ENCODE measurements around the gene FAM98B. TPM values are rescaled to one million over a fixed set of nuclear protein-coding genes. Genes with fewer than 3 reads are reported as not detected.

FAM98B gene
- total RNA-seq, 4 donors from 2014 or later = 11.1 to 48.2 (median 15.5) TPM

DNA sequence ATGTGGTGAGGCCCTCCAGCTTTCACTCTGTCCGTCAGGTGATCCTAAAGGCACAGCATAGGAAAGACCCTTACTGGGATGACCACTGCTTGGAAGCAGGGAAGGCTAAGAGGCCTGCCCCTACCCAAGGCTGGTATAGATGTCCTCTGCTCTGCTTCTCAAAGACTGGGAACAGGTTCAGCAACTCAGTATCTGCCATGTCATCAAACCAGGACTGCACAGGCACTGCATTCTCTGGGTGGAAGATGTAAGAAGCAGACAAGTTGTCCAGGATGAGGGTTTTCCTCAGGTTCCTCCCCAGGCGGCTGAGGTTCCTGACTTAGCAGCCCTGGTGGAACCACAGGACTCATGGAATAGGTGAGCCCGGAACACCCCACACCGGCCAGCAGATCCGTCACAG is 4.7 kb downstream of the FAM98B start:
- H3K4me3 ChIP-seq = no peak overlapping the region
- no peaks in the 10 kb centered on the region for H3K9me3 ChIP-seq
- TF ChIP-seq POLR2AphosphoS5 (IDR thresholded peaks at IDR 0.05) (no peak), EP300 (IDR thresholded peaks at IDR 0.05) (no peak), POLR2A (IDR thresholded peaks at IDR 0.05; ENCODE audit: low read depth) (no peak)
- TF ChIP-seq, protein P1, sequence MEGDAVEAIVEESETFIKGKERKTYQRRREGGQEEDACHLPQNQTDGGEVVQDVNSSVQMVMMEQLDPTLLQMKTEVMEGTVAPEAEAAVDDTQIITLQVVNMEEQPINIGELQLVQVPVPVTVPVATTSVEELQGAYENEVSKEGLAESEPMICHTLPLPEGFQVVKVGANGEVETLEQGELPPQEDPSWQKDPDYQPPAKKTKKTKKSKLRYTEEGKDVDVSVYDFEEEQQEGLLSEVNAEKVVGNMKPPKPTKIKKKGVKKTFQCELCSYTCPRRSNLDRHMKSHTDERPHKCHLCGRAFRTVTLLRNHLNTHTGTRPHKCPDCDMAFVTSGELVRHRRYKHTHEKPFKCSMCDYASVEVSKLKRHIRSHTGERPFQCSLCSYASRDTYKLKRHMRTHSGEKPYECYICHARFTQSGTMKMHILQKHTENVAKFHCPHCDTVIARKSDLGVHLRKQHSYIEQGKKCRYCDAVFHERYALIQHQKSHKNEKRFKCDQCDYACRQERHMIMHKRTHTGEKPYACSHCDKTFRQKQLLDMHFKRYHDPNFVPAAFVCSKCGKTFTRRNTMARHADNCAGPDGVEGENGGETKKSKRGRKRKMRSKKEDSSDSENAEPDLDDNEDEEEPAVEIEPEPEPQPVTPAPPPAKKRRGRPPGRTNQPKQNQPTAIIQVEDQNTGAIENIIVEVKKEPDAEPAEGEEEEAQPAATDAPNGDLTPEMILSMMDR (IDR thresholded peaks at IDR 0.05) = no peak
- H3K27me3 ChIP-seq = no peaks in the 10 kb centered on the region
- intact Hi-C loops (cut with DNase I) = no loop called here
- no peak for DNase-seq (ENCODE audit: extremely low spot score)
- 97% methylated on average over 5 of the region's 5 CpGs for WGBS
- H3K4me1 ChIP-seq = peaks cover 8 to 24% (median 17%) of the 10 kb centered on the region in 4 donors
- no peak overlapping the region for H3K27ac ChIP-seq (replicated peaks in 1 of 4)
- H3K36me3 ChIP-seq = no peaks in the 10 kb centered on the region

DNA sequence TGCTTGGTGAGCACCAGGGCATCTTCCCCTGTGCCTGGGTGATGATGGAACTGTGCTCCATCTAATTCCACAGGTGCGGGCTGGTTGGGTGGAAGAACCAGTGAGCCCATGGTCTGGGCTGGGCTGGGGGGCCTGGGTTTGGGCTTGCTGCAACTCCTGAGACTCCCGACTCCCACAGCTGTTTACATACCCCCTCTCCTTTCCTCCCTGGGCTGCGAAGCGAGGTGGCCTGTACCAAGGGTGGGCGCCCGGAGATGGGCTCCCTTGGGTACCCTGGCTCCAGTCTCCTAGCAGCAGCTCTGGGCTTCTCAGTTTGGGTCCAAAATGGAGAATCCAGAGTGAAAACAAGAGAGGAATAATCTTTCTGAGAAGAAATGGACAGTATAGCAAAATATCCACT is 5.6 kb downstream of the FAM98B start:
- H3K4me1 ChIP-seq = peaks cover 8 to 22% (median 17%) of the 10 kb centered on the region in 4 donors
- H3K4me3 ChIP-seq = no peak overlapping the region
- no peak for TF ChIP-seq POLR2AphosphoS5 (IDR thresholded peaks at IDR 0.05)
- TF ChIP-seq, protein P1 (IDR thresholded peaks at IDR 0.05) = no peak
- no peak for TF ChIP-seq EP300 (IDR thresholded peaks at IDR 0.05)
- no peak for TF ChIP-seq POLR2A (IDR thresholded peaks at IDR 0.05; ENCODE audit: low read depth)

DNA sequence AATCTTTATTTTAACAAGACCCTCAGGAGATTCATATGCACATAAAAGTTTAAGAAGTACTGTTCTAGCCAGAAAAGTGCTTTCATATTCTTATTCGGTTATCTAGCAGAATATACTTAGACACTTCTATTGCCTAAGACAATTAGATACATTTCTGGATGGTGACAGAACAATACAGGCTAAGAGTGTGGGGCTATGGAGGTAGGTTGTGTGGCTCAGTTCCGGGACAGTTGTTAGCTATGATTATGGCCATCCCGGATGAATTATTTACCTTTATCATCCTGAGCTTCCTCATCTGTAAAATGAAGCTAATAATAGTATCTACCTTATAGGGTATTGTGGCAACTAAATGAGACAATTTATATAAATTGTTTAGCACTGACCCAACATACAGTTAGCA is 6.6 kb downstream of the FAM98B start:
- intact Hi-C loops (cut with DNase I) = no loop called here

More for the DNA sequence above, 5.6 kb downstream of the FAM98B start:
- H3K27me3 ChIP-seq = no peaks in the 10 kb centered on the region
- intact Hi-C loops (cut with DNase I) = no loop called here
- no peak overlapping the region for H3K27ac ChIP-seq (replicated peaks in 1 of 4)
- no peaks in the 10 kb centered on the region for H3K9me3 ChIP-seq
- no peaks in the 10 kb centered on the region for H3K36me3 ChIP-seq
- DNase-seq (ENCODE audit: extremely low spot score) = no peak
- WGBS = 100% methylated on average over 6 of the region's 6 CpGs

DNA sequence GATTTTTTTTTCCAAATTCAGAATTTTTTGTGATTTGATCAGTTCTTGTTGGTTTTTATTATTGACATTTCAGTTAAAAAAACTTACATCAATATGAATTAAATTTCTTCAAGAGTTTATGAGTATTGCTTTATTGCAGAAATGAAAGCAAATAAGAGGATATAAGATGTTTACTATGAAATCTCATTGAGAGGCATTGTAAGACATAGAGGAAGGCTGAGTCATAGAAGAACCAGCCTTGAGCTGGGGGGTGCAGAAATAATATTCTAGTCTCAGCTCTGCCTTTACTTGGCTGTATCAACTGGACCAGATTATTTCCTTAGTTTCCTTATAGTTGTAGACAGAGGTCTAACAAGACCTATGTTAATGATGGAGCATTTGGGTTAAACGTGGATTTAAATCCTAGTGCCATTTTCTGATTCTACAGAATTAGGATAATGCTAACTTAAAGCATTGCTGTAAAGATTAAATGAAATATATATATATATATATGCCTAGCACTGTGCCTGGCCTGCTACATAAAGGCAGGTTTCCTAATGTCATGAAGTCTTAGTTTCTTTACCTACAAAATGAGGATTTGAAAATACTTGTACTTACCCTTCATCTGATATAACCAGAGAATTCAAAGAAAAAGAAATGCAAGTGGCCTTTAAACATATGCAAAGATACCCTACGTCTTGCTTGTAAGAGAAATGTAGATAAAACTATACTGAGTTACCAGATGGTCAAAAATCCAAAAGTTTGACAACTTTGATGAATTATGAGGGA is 7.3 kb downstream of the FAM98B start:
- 98% methylated on average over 2 of the region's 2 CpGs for WGBS
- DNase-seq (ENCODE audit: extremely low spot score) = no peak

More for the DNA sequence above, 6.6 kb downstream of the FAM98B start:
- no peak overlapping the region for H3K27ac ChIP-seq (replicated peaks in 1 of 4)
- no peaks in the 10 kb centered on the region for H3K9me3 ChIP-seq
- H3K4me1 ChIP-seq = peaks cover 0 to 14% (median 8%) of the 10 kb centered on the region in 4 donors
- WGBS = 77% methylated on average over 3 of the region's 3 CpGs
- H3K4me3 ChIP-seq = no peak overlapping the region
- no peaks in the 10 kb centered on the region for H3K27me3 ChIP-seq
- no peak for TF ChIP-seq POLR2A (IDR thresholded peaks at IDR 0.05; ENCODE audit: low read depth)
- TF ChIP-seq EP300 (IDR thresholded peaks at IDR 0.05) = no peak
- no peak for TF ChIP-seq POLR2AphosphoS5 (IDR thresholded peaks at IDR 0.05)
- DNase-seq (ENCODE audit: extremely low spot score) = no peak
- peaks cover 0 to 2% (median under 1%) of the 10 kb centered on the region in 4 donors for H3K36me3 ChIP-seq

DNA sequence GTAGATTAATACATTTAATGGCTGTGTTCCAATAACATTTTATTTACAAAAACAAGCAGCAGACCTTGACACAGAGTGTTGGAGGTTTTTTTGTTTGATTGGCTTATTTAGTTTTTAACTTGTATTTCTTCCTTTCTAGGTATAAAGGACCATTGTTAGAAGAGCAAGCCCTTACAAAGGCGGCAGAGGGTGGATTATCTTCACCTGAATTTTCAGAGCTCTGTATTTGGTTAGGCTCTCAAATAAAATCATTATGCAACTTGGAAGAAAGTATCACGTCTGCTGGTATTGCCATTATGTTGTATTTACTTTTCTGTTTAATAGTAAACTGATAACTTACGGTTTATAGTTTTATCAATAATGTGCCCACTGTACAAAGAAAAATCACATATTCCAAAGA is 10.0 kb downstream of the FAM98B start:
- no peak for DNase-seq (ENCODE audit: extremely low spot score)
- Histone ChIP-seq H3K27me3 (no peaks in the 10 kb centered on the region), H3K27ac (replicated peaks in 1 of 4) (no peak overlapping the region), H3K36me3 (peaks cover 3 to 20% (median 8%) of the 10 kb centered on the region in 4 donors), H3K4me3 (no peak overlapping the region), H3K4me1 (peaks cover 0 to 4% (median 0%) of the 10 kb centered on the region in 4 donors), H3K9me3 (no peaks in the 10 kb centered on the region)
- intact Hi-C loops (cut with DNase I) = no loop called here
- TF ChIP-seq POLR2A (IDR thresholded peaks at IDR 0.05; ENCODE audit: low read depth) = no peak
- TF ChIP-seq EP300 (IDR thresholded peaks at IDR 0.05) = no peak
- TF ChIP-seq, protein P1 (IDR thresholded peaks at IDR 0.05) = no peak
- no peak for TF ChIP-seq POLR2AphosphoS5 (IDR thresholded peaks at IDR 0.05)
- 90% methylated on average over 3 of the region's 3 CpGs for WGBS

More for the DNA sequence above, 7.3 kb downstream of the FAM98B start:
- Histone ChIP-seq H3K36me3 (peaks cover 0 to 8% (median 3%) of the 10 kb centered on the region in 4 donors), H3K27ac (replicated peaks in 1 of 4) (no peak overlapping the region), H3K4me1 (peaks cover 0 to 7% (median 2%) of the 10 kb centered on the region in 4 donors), H3K4me3 (no peak overlapping the region), H3K27me3 (no peaks in the 10 kb centered on the region), H3K9me3 (no peaks in the 10 kb centered on the region)
- no peak for TF ChIP-seq EP300 (IDR thresholded peaks at IDR 0.05)
- no peak for TF ChIP-seq POLR2A (IDR thresholded peaks at IDR 0.05; ENCODE audit: low read depth)
- TF ChIP-seq, protein P1 (IDR thresholded peaks at IDR 0.05) = no peak
- no peak for TF ChIP-seq POLR2AphosphoS5 (IDR thresholded peaks at IDR 0.05)
- intact Hi-C loops (cut with DNase I) = no loop called here
